ENCODE results near the gene SAMSN1. TPM values are rescaled to one million over a fixed set of nuclear protein-coding genes. Genes with fewer than 3 reads are reported as not detected.

Gene SAMSN1
- 21.6 TPM for polyA plus RNA-seq (2013)

DNA sequence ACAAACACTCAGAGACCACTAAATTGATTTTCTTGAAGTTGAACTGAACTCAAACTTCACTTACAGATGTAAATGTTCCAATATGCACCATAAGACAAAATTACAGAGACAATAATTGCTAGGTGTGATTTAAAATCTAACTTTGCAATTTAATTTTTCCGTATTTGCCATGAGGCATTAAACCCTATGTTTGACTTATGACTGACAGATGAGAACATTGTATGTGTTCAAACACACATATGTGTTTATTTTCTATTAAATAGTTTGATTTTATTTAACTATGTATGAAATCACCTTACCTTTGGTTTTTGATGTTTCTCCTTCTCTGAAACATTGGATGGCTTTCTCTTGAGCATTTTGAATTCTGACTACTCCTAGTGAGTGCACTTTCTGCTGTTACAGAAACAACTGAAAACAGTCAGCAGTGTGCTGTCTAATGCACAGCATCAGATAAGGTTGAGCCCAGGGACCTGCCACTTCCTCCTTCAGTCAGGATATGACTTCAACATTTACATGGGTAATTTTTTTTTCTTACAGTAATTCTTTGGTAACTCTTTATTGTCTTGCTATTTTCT, at the start of gene SAMSN1:
Gene SAMSN1 (minus strand): TSS at position 410 of the 575 bp plus-strand sequence. CDS start 54 bp downstream, at position 356.
- peak; percentile 89 to 96 (median 92) for DNase-seq
- Histone ChIP-seq H3K36me3 (ENCODE audit: control insufficient read depth in 4 of 4, insufficient read depth in 4 of 4, low read length in 3 of 4) (no peaks in the 10 kb centered on the region), H3K4me3 (ENCODE audit: control insufficient read depth in 1 of 7, extremely low read depth in 1 of 7, insufficient read depth in 4 of 7, low read depth in 2 of 7, low read length in 6 of 7) (peak within 1 kb of the TSS in 6 of 7 experiments; percentile 58 to 97 (median 78)), H3K4me1 (ENCODE audit: control extremely low read depth in 1 of 4, control insufficient read depth in 4 of 4, insufficient read depth in 4 of 4, low read length in 3 of 4) (peaks cover 15 to 60% (median 41%) of the 10 kb centered on the region in 4 experiments), H3K9me3 (ENCODE audit: control extremely low read depth in 1 of 5, control insufficient read depth in 4 of 5, insufficient read depth in 2 of 5, low read depth in 1 of 5, low read length in 4 of 5) (no peaks in the 10 kb centered on the region), H3K27ac (ENCODE audit: insufficient read depth in 1 of 2, low read depth in 1 of 2, low read length in 2 of 2, poor library complexity in 1 of 2, severe bottlenecking in 2 of 2) (peak within 1 kb of the TSS; percentile 84 to 96), H3K27me3 (replicated peaks in 2 of 5; ENCODE audit: control insufficient read depth in 4 of 5, insufficient read depth in 5 of 5, low read length in 4 of 5) (no peaks in the 10 kb centered on the region)
- CTCF ChIA-PET = interaction anchor here (1.2 kb wide), 1 partner anchor 10 kb away, joined by 4 read pairs; no protein-coding TSS in a partner anchor
- no CpG with 5 or more reads among the region's 1 CpG for WGBS (ENCODE audit: insufficient coverage)
- POLR2A ChIA-PET = no interaction called here

DNA sequence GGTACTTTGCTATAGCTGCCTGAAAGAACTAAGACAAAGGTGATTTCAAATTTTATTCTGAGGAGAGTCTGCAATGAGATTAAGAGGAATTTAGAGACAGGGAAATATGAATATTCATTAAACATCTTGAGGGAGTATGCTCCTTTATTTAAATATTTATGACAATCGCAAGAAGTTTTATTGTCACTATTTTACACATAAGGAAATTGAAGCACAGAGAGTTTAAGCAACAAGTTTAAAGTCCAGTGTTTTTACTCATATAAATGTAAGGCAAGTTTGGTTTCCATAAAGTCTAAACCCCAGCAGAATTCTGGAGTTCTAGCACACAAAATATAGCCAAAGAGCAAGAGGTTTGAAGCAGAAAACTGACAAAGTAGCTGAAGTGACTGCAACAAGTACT, 49.3 kb upstream of the SAMSN1 start:
- Histone ChIP-seq H3K27ac (ENCODE audit: insufficient read depth in 1 of 2, low read depth in 1 of 2, low read length in 2 of 2, poor library complexity in 1 of 2, severe bottlenecking in 2 of 2) (no peak overlapping the region), H3K27me3 (replicated peaks in 2 of 5; ENCODE audit: control insufficient read depth in 4 of 5, insufficient read depth in 5 of 5, low read length in 4 of 5) (no peaks in the 10 kb centered on the region), H3K4me3 (ENCODE audit: control insufficient read depth in 1 of 7, extremely low read depth in 1 of 7, insufficient read depth in 4 of 7, low read depth in 2 of 7, low read length in 6 of 7) (no peak overlapping the region), H3K4me1 (ENCODE audit: control extremely low read depth in 1 of 4, control insufficient read depth in 4 of 4, insufficient read depth in 4 of 4, low read length in 3 of 4) (peaks cover 0 to 14% (median 0%) of the 10 kb centered on the region in 4 experiments), H3K36me3 (ENCODE audit: control insufficient read depth in 4 of 4, insufficient read depth in 4 of 4, low read length in 3 of 4) (no peaks in the 10 kb centered on the region), H3K9me3 (ENCODE audit: control extremely low read depth in 1 of 5, control insufficient read depth in 4 of 5, insufficient read depth in 2 of 5, low read depth in 1 of 5, low read length in 4 of 5) (peaks cover 0 to 10% (median 2%) of the 10 kb centered on the region in 5 experiments)
- WGBS (ENCODE audit: insufficient coverage) = no CpG with 5 or more reads among the region's 1 CpG
- CTCF ChIA-PET = interaction anchor here (1.0 kb wide), 1 partner anchor 12 kb away, joined by 3 read pairs; no protein-coding TSS in a partner anchor
- POLR2A ChIA-PET = interaction anchor here (0.6 kb wide), 1 partner anchor 54 kb away, joined by 4 read pairs; no protein-coding TSS in a partner anchor
- no peak for DNase-seq

DNA sequence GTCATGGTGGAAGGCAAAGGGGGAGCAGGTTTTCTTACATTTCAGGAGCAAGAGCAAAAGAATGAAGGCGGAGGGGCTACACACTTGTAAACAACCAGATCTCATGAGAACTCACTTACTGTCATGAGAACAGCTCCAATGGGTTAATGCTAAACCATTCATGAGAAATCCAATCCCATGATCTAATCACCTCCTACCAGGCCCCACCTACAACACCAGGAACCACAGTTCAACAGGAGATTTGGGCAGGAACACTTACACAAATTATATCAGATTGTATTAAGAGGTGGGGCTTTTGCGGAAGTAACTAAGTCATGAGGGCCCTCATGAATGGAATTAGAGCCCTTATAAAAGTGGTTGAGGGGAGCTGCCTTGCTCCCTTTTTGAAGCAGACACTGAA, 48.9 kb upstream of the SAMSN1 start:
- H3K4me1 ChIP-seq (ENCODE audit: control extremely low read depth in 1 of 4, control insufficient read depth in 4 of 4, insufficient read depth in 4 of 4, low read length in 3 of 4) = peaks cover 0 to 14% (median 0%) of the 10 kb centered on the region in 4 experiments
- H3K27me3 ChIP-seq (replicated peaks in 2 of 5; ENCODE audit: control insufficient read depth in 4 of 5, insufficient read depth in 5 of 5, low read length in 4 of 5) = no peaks in the 10 kb centered on the region
- ChIA-PET POLR2A (no interaction called here), CTCF (interaction anchor here (1.0 kb wide), 1 partner anchor 13 kb away, joined by 3 read pairs; no protein-coding TSS in a partner anchor)
- H3K4me3 ChIP-seq (ENCODE audit: control insufficient read depth in 1 of 7, extremely low read depth in 1 of 7, insufficient read depth in 4 of 7, low read depth in 2 of 7, low read length in 6 of 7) = no peak overlapping the region
- no peaks in the 10 kb centered on the region for H3K36me3 ChIP-seq (ENCODE audit: control insufficient read depth in 4 of 4, insufficient read depth in 4 of 4, low read length in 3 of 4)
- no peak overlapping the region for H3K27ac ChIP-seq (ENCODE audit: insufficient read depth in 1 of 2, low read depth in 1 of 2, low read length in 2 of 2, poor library complexity in 1 of 2, severe bottlenecking in 2 of 2)
- WGBS (ENCODE audit: insufficient coverage) = 100% methylated on average over 2 of the region's 2 CpGs
- no peak for DNase-seq
- H3K9me3 ChIP-seq (ENCODE audit: control extremely low read depth in 1 of 5, control insufficient read depth in 4 of 5, insufficient read depth in 2 of 5, low read depth in 1 of 5, low read length in 4 of 5) = peaks cover 0 to 10% (median 2%) of the 10 kb centered on the region in 5 experiments

DNA sequence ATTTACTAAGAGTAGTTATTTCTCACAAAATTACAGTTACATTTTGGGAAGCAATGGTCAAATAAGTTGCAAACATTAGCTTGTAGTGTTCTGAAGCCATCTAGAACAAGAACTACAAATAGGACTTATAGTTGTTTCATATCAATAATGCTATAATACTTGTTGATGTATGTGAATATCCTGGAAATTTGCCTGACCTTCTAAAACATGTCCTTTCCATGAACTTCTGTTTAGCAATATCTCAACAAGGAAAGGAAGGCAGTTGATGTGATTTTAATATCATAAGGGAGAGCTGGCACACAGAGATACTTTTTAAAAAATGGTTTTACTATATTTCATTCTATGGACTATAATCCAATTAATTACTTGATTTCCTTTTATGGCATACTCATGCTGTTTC, 47.1 kb upstream of the SAMSN1 start:
- no peak overlapping the region for H3K4me3 ChIP-seq (ENCODE audit: control insufficient read depth in 1 of 7, extremely low read depth in 1 of 7, insufficient read depth in 4 of 7, low read depth in 2 of 7, low read length in 6 of 7)
- H3K27ac ChIP-seq (ENCODE audit: insufficient read depth in 1 of 2, low read depth in 1 of 2, low read length in 2 of 2, poor library complexity in 1 of 2, severe bottlenecking in 2 of 2) = no peak overlapping the region
- POLR2A ChIA-PET = no interaction called here
- CTCF ChIA-PET = no interaction called here
- H3K36me3 ChIP-seq (ENCODE audit: control insufficient read depth in 4 of 4, insufficient read depth in 4 of 4, low read length in 3 of 4) = no peaks in the 10 kb centered on the region
- H3K9me3 ChIP-seq (ENCODE audit: control extremely low read depth in 1 of 5, control insufficient read depth in 4 of 5, insufficient read depth in 2 of 5, low read depth in 1 of 5, low read length in 4 of 5) = peaks cover 0 to 10% (median 2%) of the 10 kb centered on the region in 5 experiments
- no peak for DNase-seq
- peaks cover 0 to 14% (median 0%) of the 10 kb centered on the region in 4 experiments for H3K4me1 ChIP-seq (ENCODE audit: control extremely low read depth in 1 of 4, control insufficient read depth in 4 of 4, insufficient read depth in 4 of 4, low read length in 3 of 4)
- no peaks in the 10 kb centered on the region for H3K27me3 ChIP-seq (replicated peaks in 2 of 5; ENCODE audit: control insufficient read depth in 4 of 5, insufficient read depth in 5 of 5, low read length in 4 of 5)

DNA sequence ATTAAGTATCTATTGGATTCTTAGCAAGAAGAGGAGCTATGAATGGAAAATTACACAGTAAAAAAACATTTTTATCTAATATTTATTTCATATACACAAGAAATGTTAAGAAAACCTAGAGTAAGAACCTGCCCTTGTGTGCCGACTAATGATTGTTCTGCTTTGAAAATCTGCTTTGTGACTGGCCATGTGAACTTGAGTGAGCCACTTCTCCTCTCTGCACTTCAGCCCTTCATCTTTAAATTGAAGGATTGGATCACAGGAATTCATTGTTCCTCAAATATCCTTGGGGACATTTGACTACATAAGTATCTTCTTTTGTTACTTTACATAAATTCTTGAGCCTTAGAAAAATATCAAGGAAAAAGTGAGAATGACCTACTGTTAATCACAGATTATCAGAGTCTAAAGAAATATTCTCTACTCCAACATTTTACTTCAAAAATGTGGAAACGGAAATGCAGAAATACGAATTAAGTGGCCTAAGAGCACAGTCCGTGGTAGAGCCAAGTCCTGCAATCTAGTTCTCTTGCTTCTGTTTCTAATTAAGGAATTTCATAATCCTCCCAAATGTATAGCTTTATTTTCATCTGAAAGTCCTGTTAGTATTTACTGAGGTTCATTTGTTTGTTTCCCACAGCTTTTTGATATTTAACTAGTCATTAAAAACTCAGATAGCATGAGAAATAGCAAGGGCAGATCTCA, 46.3 kb upstream of the SAMSN1 start:
- peaks cover 0 to 14% (median 0%) of the 10 kb centered on the region in 4 experiments for H3K4me1 ChIP-seq (ENCODE audit: control extremely low read depth in 1 of 4, control insufficient read depth in 4 of 4, insufficient read depth in 4 of 4, low read length in 3 of 4)
- DNase-seq = no peak
- WGBS (ENCODE audit: insufficient coverage) = 90% methylated on average over 2 of the region's 4 CpGs
- H3K27me3 ChIP-seq (replicated peaks in 2 of 5; ENCODE audit: control insufficient read depth in 4 of 5, insufficient read depth in 5 of 5, low read length in 4 of 5) = no peaks in the 10 kb centered on the region
- CTCF ChIA-PET = no interaction called here
- H3K36me3 ChIP-seq (ENCODE audit: control insufficient read depth in 4 of 4, insufficient read depth in 4 of 4, low read length in 3 of 4) = no peaks in the 10 kb centered on the region
- H3K27ac ChIP-seq (ENCODE audit: insufficient read depth in 1 of 2, low read depth in 1 of 2, low read length in 2 of 2, poor library complexity in 1 of 2, severe bottlenecking in 2 of 2) = no peak overlapping the region
- POLR2A ChIA-PET = no interaction called here
- peaks cover 0 to 10% (median 2%) of the 10 kb centered on the region in 5 experiments for H3K9me3 ChIP-seq (ENCODE audit: control extremely low read depth in 1 of 5, control insufficient read depth in 4 of 5, insufficient read depth in 2 of 5, low read depth in 1 of 5, low read length in 4 of 5)
- no peak overlapping the region for H3K4me3 ChIP-seq (ENCODE audit: control insufficient read depth in 1 of 7, extremely low read depth in 1 of 7, insufficient read depth in 4 of 7, low read depth in 2 of 7, low read length in 6 of 7)

GRCh38 chr21:14591882-14592281, 45.8 kb upstream of the SAMSN1 start:
- CTCF ChIA-PET = no interaction called here
- H3K4me1 ChIP-seq (ENCODE audit: control extremely low read depth in 1 of 4, control insufficient read depth in 4 of 4, insufficient read depth in 4 of 4, low read length in 3 of 4) = peaks cover 0 to 14% (median 0%) of the 10 kb centered on the region in 4 experiments

DNA sequence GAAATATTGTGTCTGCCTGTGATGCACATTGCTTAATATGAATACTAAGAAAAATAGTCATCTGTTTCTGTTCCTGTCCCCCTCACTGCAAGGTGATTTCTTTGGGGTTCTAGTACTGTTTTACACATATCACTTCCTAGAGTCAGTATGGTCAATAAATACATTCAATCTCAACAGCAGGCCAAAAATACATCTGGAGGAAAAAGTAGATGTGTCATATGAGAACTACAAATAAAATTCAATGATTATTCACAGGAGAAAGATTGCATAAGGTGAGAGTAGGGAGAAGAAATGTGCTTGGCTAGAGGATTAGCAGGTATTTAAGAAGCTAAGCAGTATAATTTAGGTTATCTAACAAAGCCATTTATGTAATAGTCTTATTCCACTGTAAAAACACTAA, 45.3 kb upstream of the SAMSN1 start:
- CTCF ChIA-PET = no interaction called here
- H3K4me1 ChIP-seq (ENCODE audit: control extremely low read depth in 1 of 4, control insufficient read depth in 4 of 4, insufficient read depth in 4 of 4, low read length in 3 of 4) = peaks cover 0 to 14% (median 0%) of the 10 kb centered on the region in 4 experiments
- H3K36me3 ChIP-seq (ENCODE audit: control insufficient read depth in 4 of 4, insufficient read depth in 4 of 4, low read length in 3 of 4) = no peaks in the 10 kb centered on the region
- H3K27me3 ChIP-seq (replicated peaks in 2 of 5; ENCODE audit: control insufficient read depth in 4 of 5, insufficient read depth in 5 of 5, low read length in 4 of 5) = no peaks in the 10 kb centered on the region
- peaks cover 0 to 6% (median 2%) of the 10 kb centered on the region in 5 experiments for H3K9me3 ChIP-seq (ENCODE audit: control extremely low read depth in 1 of 5, control insufficient read depth in 4 of 5, insufficient read depth in 2 of 5, low read depth in 1 of 5, low read length in 4 of 5)
- DNase-seq = no peak
- no peak overlapping the region for H3K4me3 ChIP-seq (ENCODE audit: control insufficient read depth in 1 of 7, extremely low read depth in 1 of 7, insufficient read depth in 4 of 7, low read depth in 2 of 7, low read length in 6 of 7)
- POLR2A ChIA-PET = no interaction called here
- no peak overlapping the region for H3K27ac ChIP-seq (ENCODE audit: insufficient read depth in 1 of 2, low read depth in 1 of 2, low read length in 2 of 2, poor library complexity in 1 of 2, severe bottlenecking in 2 of 2)

More at GRCh38 chr21:14591882-14592281, 45.8 kb upstream of the SAMSN1 start:
- no peaks in the 10 kb centered on the region for H3K27me3 ChIP-seq (replicated peaks in 2 of 5; ENCODE audit: control insufficient read depth in 4 of 5, insufficient read depth in 5 of 5, low read length in 4 of 5)
- no peak overlapping the region for H3K27ac ChIP-seq (ENCODE audit: insufficient read depth in 1 of 2, low read depth in 1 of 2, low read length in 2 of 2, poor library complexity in 1 of 2, severe bottlenecking in 2 of 2)
- POLR2A ChIA-PET = no interaction called here
- no peak overlapping the region for H3K4me3 ChIP-seq (ENCODE audit: control insufficient read depth in 1 of 7, extremely low read depth in 1 of 7, insufficient read depth in 4 of 7, low read depth in 2 of 7, low read length in 6 of 7)
- H3K9me3 ChIP-seq (ENCODE audit: control extremely low read depth in 1 of 5, control insufficient read depth in 4 of 5, insufficient read depth in 2 of 5, low read depth in 1 of 5, low read length in 4 of 5) = peaks cover 0 to 10% (median 2%) of the 10 kb centered on the region in 5 experiments
- no peaks in the 10 kb centered on the region for H3K36me3 ChIP-seq (ENCODE audit: control insufficient read depth in 4 of 4, insufficient read depth in 4 of 4, low read length in 3 of 4)
- DNase-seq = peak in 2 of 3 donors; percentile 29 to 30
- no CpG with 5 or more reads among the region's 2 CpGs for WGBS (ENCODE audit: insufficient coverage)
